ENCODE measurements around the gene SPEM1. TPM values are rescaled to one million over a fixed set of nuclear protein-coding genes. Genes with fewer than 3 reads are reported as not detected.

The SPEM1 gene
- polyA plus RNA-seq, 1 donor (not counting 4 experiments of a cell fraction or from before 2014, with no cell fraction given): not detected

DNA sequence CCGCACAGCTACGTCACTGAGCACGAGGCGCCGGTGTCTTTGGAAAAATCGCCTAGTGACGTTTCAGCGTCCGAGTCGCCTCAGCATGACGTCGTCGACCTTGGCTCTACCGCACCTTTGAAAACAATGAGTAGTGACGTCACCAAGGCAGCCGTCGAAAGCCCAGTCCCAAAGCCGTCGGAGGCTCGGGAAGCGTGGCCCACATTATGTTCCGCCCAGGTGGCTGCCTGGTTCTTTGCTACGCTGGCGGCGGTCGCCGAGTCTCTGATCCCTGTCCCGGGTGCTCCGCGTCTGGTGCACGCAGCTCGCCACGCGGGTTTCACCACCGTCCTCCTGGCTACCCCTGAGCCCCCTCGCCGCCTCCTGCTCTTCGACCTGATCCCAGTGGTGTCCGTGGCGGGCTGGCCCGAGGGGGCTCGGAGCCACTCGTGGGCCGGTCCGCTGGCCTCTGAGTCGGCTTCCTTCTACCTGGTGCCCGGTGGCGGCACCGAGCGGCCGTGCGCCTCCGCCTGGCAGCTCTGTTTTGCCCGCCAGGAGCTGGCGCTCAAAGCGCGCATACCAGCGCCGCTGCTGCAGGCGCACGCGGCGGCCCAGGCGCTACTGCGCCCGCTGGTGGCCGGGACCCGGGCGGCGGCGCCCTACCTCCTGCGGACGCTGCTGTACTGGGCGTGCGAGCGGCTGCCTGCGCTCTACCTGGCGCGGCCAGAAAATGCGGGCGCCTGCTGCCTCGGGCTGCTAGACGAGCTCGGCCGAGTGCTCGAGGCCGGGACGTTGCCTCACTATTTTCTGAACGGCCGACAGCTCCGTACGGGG, 16.6 kb downstream of the SPEM1 start:
- Histone ChIP-seq H3K4me3 (ENCODE audit: control insufficient read depth in 2 of 3, extremely low read depth in 1 of 3, insufficient read depth in 2 of 3, low read depth in 1 of 3, low read length in 3 of 3) (peak overlapping the region; percentile 59 to 92 (median 88)), H3K79me2 (ENCODE audit: control insufficient read depth, insufficient read depth, low read length) (peaks cover 17% of the 10 kb centered on the region), H3K36me3 (ENCODE audit: control insufficient read depth in 2 of 2, extremely low read depth in 1 of 2, insufficient read depth in 2 of 2, low read length in 2 of 2) (no peaks in the 10 kb centered on the region), H3K9me3 (ENCODE audit: control insufficient read depth, low read depth, low read length) (no peaks in the 10 kb centered on the region), H3K27me3 (ENCODE audit: control insufficient read depth, extremely low read depth, insufficient read depth, low read length) (no peaks in the 10 kb centered on the region), H4K20me1 (ENCODE audit: control insufficient read depth, extremely low read depth, insufficient read depth, low read length) (no peaks in the 10 kb centered on the region), H3K27ac (ENCODE audit: control insufficient read depth, insufficient read depth, low read length) (peak overlapping the region; percentile 95), H3K4me1 (ENCODE audit: control insufficient read depth, extremely low read depth, insufficient read depth, low read length) (peaks cover 42% of the 10 kb centered on the region), H2AFZ (ENCODE audit: control insufficient read depth, low read length) (peak overlapping the region; percentile 72), H3K4me2 (ENCODE audit: control insufficient read depth, extremely low read depth, insufficient read depth, low read depth, low read length) (peak overlapping the region; percentile 99), H3K9ac (ENCODE audit: control insufficient read depth, extremely low read depth, insufficient read depth, low read length) (peak overlapping the region; percentile 81), H3K9me1 (ENCODE audit: control insufficient read depth, extremely low read depth, insufficient read depth, low read length) (no peaks in the 10 kb centered on the region)
- peak; percentile 23 for FAIRE-seq
- DNase-seq (ENCODE audit: low read depth, low spot score): no peak
- TF ChIP-seq, protein P1, sequence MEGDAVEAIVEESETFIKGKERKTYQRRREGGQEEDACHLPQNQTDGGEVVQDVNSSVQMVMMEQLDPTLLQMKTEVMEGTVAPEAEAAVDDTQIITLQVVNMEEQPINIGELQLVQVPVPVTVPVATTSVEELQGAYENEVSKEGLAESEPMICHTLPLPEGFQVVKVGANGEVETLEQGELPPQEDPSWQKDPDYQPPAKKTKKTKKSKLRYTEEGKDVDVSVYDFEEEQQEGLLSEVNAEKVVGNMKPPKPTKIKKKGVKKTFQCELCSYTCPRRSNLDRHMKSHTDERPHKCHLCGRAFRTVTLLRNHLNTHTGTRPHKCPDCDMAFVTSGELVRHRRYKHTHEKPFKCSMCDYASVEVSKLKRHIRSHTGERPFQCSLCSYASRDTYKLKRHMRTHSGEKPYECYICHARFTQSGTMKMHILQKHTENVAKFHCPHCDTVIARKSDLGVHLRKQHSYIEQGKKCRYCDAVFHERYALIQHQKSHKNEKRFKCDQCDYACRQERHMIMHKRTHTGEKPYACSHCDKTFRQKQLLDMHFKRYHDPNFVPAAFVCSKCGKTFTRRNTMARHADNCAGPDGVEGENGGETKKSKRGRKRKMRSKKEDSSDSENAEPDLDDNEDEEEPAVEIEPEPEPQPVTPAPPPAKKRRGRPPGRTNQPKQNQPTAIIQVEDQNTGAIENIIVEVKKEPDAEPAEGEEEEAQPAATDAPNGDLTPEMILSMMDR (optimal IDR thresholded peaks at IDR 0.05 in 1 of 3, IDR thresholded peaks at IDR 0.05 in 1 of 3, conservative IDR thresholded peaks at IDR 0.05 in 1 of 3; ENCODE audit: extremely low read depth in 1 of 3, insufficient read depth in 2 of 3, low read length in 3 of 3): peak; percentile 52 to 92 (median 87)
- no peak for TF ChIP-seq EZH2 (IDR thresholded peaks at IDR 0.05; ENCODE audit: low read length)
- dilution Hi-C loops (cut with MboI; ENCODE audit: extremely low pct_ligation_motif_present, low sequenced_read_pairs): no loop called here

DNA sequence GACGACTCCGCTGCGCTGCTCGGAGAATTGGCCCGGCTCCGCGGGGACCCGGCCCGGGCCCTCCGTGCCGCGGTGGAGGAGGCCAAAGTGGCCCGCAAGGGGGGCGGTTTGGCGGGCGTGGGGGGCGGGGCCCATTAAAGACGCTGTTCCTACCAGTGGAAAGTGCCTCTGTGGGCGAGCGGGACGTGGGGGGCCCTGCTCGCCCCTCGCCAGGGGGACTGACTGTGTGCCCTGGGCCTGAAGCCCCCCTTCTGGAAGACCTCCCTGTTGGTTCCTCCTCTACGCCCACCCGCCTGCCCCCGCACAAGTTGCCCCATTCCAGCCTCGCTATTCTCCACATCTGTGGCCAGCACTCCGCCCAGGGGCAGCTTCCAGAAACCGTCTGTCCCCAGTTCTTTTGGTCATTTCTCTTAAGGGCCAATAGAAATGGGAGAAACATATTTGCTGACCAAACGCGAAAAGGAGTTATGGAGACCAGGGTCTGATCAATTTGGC, 17.3 kb downstream of the SPEM1 start:
- dilution Hi-C loops (cut with MboI; ENCODE audit: extremely low pct_ligation_motif_present, low sequenced_read_pairs): no loop called here
- no peaks in the 10 kb centered on the region for H3K27me3 ChIP-seq (ENCODE audit: control insufficient read depth, extremely low read depth, insufficient read depth, low read length)
- peaks cover 0 to 2% of the 10 kb centered on the region in 2 experiments for H3K36me3 ChIP-seq (ENCODE audit: control insufficient read depth in 2 of 2, extremely low read depth in 1 of 2, insufficient read depth in 2 of 2, low read length in 2 of 2)
- H3K9me3 ChIP-seq (ENCODE audit: control insufficient read depth, low read depth, low read length): no peaks in the 10 kb centered on the region
- TF ChIP-seq, protein P1 (optimal IDR thresholded peaks at IDR 0.05 in 1 of 3, IDR thresholded peaks at IDR 0.05 in 1 of 3, conservative IDR thresholded peaks at IDR 0.05 in 1 of 3; ENCODE audit: extremely low read depth in 1 of 3, insufficient read depth in 2 of 3, low read length in 3 of 3): no peak
- TF ChIP-seq EZH2 (IDR thresholded peaks at IDR 0.05; ENCODE audit: low read length): no peak
- FAIRE-seq: no peak
- H3K9ac ChIP-seq (ENCODE audit: control insufficient read depth, extremely low read depth, insufficient read depth, low read length): peak overlapping the region; percentile 77
- peaks cover 2% of the 10 kb centered on the region for H3K9me1 ChIP-seq (ENCODE audit: control insufficient read depth, extremely low read depth, insufficient read depth, low read length)
- H3K4me2 ChIP-seq (ENCODE audit: control insufficient read depth, extremely low read depth, insufficient read depth, low read depth, low read length): peak overlapping the region; percentile 99
- peak overlapping the region; percentile 59 to 81 (median 66) for H3K4me3 ChIP-seq (ENCODE audit: control insufficient read depth in 2 of 3, extremely low read depth in 1 of 3, insufficient read depth in 2 of 3, low read depth in 1 of 3, low read length in 3 of 3)
- H3K27ac ChIP-seq (ENCODE audit: control insufficient read depth, insufficient read depth, low read length): peak overlapping the region; percentile 62
- peaks cover 42% of the 10 kb centered on the region for H3K4me1 ChIP-seq (ENCODE audit: control insufficient read depth, extremely low read depth, insufficient read depth, low read length)
- no peak for DNase-seq (ENCODE audit: low read depth, low spot score)
- peaks cover 17% of the 10 kb centered on the region for H3K79me2 ChIP-seq (ENCODE audit: control insufficient read depth, insufficient read depth, low read length)
- no peaks in the 10 kb centered on the region for H4K20me1 ChIP-seq (ENCODE audit: control insufficient read depth, extremely low read depth, insufficient read depth, low read length)
- peak overlapping the region; percentile 37 for H2AFZ ChIP-seq (ENCODE audit: control insufficient read depth, low read length)

All from keratinocyte (primary cell).